CD14-positive monocyte (primary cell): Measurements from ENCODE around the gene PCSK4. TPM values are rescaled to one million over a fixed set of nuclear protein-coding genes. Genes with fewer than 3 reads are reported as not detected.
A peak's percentile ranks its signal among the peaks of the same experiment; 100 is the strongest.

Experiments
- DNase-seq, 3 donors: peaks; one replicate each; pipeline ENCODE4 v3.0.0-alpha.2; 2011 to 2022
- H2AFZ ChIP-seq: 2 replicates; pipeline ENCODE4 v1.6.0; 2012; ENCODE audit warnings: mild to moderate bottlenecking, low read depth, low read length, inconsistent platforms; ENCODE audit not compliant: insufficient read depth, poor library complexity, severe bottlenecking
- H3K27ac ChIP-seq, 2 donors: 1 replicate in 1 of 2; 2 replicates in 1 of 2; pipeline ENCODE4 v1.5.1; 2012 to 2013; ENCODE audit warnings: low read length in 2 of 2, control low read depth in 1 of 2, inconsistent platforms in 1 of 2, low read depth in 1 of 2, mild to moderate bottlenecking in 1 of 2
- H3K27me3 ChIP-seq, 2 donors: one replicate each; pipeline versions ENCODE4 v1.6.0 to v1.6.1; 2011 to 2013; ENCODE audit warnings: low read length in 2 of 2; ENCODE audit not compliant: control insufficient read depth in 2 of 2, insufficient read depth in 2 of 2
- H3K36me3 ChIP-seq, 2 donors: replicated peaks in 1 of 2; 1 replicate in 1 of 2; 2 replicates in 1 of 2; pipeline versions ENCODE4 v1.5.1 to v1.6.1; 2012 to 2013; ENCODE audit warnings: low read length in 2 of 2, control low read depth in 1 of 2, inconsistent platforms in 1 of 2, mild to moderate bottlenecking in 1 of 2; ENCODE audit not compliant: insufficient read depth in 2 of 2, control insufficient read depth in 1 of 2
- H3K4me1 ChIP-seq, 2 donors: 1 replicate in 1 of 2; 2 replicates in 1 of 2; pipeline versions ENCODE4 v1.5.1 to v1.6.1; 2012 to 2013; ENCODE audit warnings: low read length in 2 of 2, control low read depth in 1 of 2, inconsistent platforms in 1 of 2, mild to moderate bottlenecking in 1 of 2, moderate library complexity in 1 of 2; ENCODE audit not compliant: insufficient read depth in 2 of 2, control insufficient read depth in 1 of 2
- H3K4me2 ChIP-seq: replicated peaks from 2 replicates; pipeline ENCODE3; 2012; ENCODE audit warnings: low read length, moderate library complexity, mild to moderate bottlenecking; ENCODE audit not compliant: poor library complexity, severe bottlenecking; ENCODE audit errors: extremely low read depth
- H3K4me3 ChIP-seq, 3 experiments: fragments of 200-600 bp in 1 of 3; sonication (generic) in 1 of 3; replicated peaks in 1 of 3; 1 replicate in 2 of 3; 2 replicates in 1 of 3; pipeline ENCODE4 v1.5.1; 2011 to 2013; ENCODE audit warnings: low read length in 3 of 3, mild to moderate bottlenecking in 3 of 3, control low read depth in 2 of 3, low read depth in 2 of 3, inconsistent platforms in 1 of 3, moderate library complexity in 1 of 3
- H3K79me2 ChIP-seq: 2 replicates; pipeline ENCODE4 v1.6.0; 2012; ENCODE audit warnings: mild to moderate bottlenecking, control low read depth, inconsistent platforms, low read length, moderate library complexity; ENCODE audit not compliant: insufficient read depth
- H3K9ac ChIP-seq: 2 replicates; pipeline ENCODE4 v1.6.0; 2017; ENCODE audit warnings: low read length, mild to moderate bottlenecking; ENCODE audit not compliant: insufficient read depth, poor library complexity, severe bottlenecking
- H3K9me3 ChIP-seq, 2 donors: replicated peaks in 1 of 2; 1 replicate in 1 of 2; 2 replicates in 1 of 2; pipeline versions ENCODE4 v1.5.1 to v1.6.1; 2012 to 2013; ENCODE audit warnings: low read length in 2 of 2, control low read depth in 1 of 2; ENCODE audit not compliant: control insufficient read depth in 1 of 2, insufficient read depth in 1 of 2
- H4K20me1 ChIP-seq: 2 replicates; pipeline ENCODE4 v1.6.0; 2012; ENCODE audit warnings: mild to moderate bottlenecking, low read length, control low read depth, moderate library complexity; ENCODE audit not compliant: insufficient read depth
- H3K27ac Mint-ChIP-seq, 7 donors: one replicate each; pipeline ENCODE4 v1.8.0; 2020; ENCODE audit warnings: mild to moderate bottlenecking in 7 of 7, mixed read lengths in 7 of 7, moderate library complexity in 6 of 7, inconsistent platforms in 2 of 7
- H3K27me3 Mint-ChIP-seq, 3 donors: one replicate each; pipeline ENCODE4 v1.8.0; 2021 to 2022; ENCODE audit warnings: low read depth in 3 of 3, mild to moderate bottlenecking in 3 of 3, mixed read lengths in 3 of 3, moderate library complexity in 3 of 3, inconsistent platforms in 1 of 3
- H3K36me3 Mint-ChIP-seq, 2 donors: one replicate each; pipeline ENCODE4 v1.8.0; 2020; ENCODE audit warnings: mixed read lengths in 2 of 2, inconsistent platforms in 1 of 2, mild to moderate bottlenecking in 1 of 2
- H3K4me1 Mint-ChIP-seq: one replicate; pipeline ENCODE4 v1.8.0; 2020; ENCODE audit warnings: mild to moderate bottlenecking, mixed read lengths
- H3K4me3 Mint-ChIP-seq, 2 donors: one replicate each; pipeline ENCODE4 v1.8.0; 2020; ENCODE audit warnings: mild to moderate bottlenecking in 2 of 2, mixed read lengths in 2 of 2, moderate library complexity in 1 of 2
- H3K9me3 Mint-ChIP-seq, 7 donors: one replicate each; pipeline ENCODE4 v1.8.0; 2020 to 2022; ENCODE audit warnings: mixed read lengths in 7 of 7, mild to moderate bottlenecking in 6 of 7, moderate library complexity in 6 of 7, inconsistent platforms in 2 of 7
- CTCF ChIP-seq: fragments of 200-600 bp; IDR thresholded peaks from one replicate; pipeline ENCODE4 v1.8.0; 2022; ENCODE audit warnings: antibody characterized with exemption, mild to moderate bottlenecking
- WGBS: methylation state at CpG from one replicate; pipeline ENCODE4 v1.1.5; 2013; ENCODE audit warnings: missing lambda C conversion rate; ENCODE audit not compliant: insufficient coverage; 5-methylcytosine and 5-hydroxymethylcytosine counted together
- intact Hi-C, 2 donors: fragments of 100-400 bp; cut with micrococcal nuclease; formaldehyde crosslinking; loops; one replicate each; pipeline versions ENCODE4 v1.15.0 to v1.15.1; 2023
- polyA plus RNA-seq, 3 donors: library from polyadenylated mRNA; depleted of rRNA in 1 of 3; unstranded in 2 of 3; stranded (reverse) in 1 of 3; fragments of 300-500 nt in 2 of 3; fragments of >200 nt in 1 of 3; fragmentation: Illumina TruSeq in 2 of 3; gene quantifications; 1 replicate in 2 of 3; 2 replicates in 1 of 3; pipeline ENCODE4 v1.2.3, GENCODE V29; 2012 to 2021

Gene PCSK4
- polyA plus RNA-seq, 3 donors = 0.34 to 1.0 TPM; not detected in 1

GRCh38 chr19:1489463-1490310 lies 463 bp downstream of the PCSK4 start:
- TF ChIP-seq CTCF = no peak
- Histone ChIP-seq H2AFZ (peak overlapping the region; percentile 91), H3K27me3 (peaks cover 0 to 21% of the 10 kb centered on the region in 2 donors), H3K27ac (no peak overlapping the region), H3K4me1 (peaks cover 18 to 35% of the 10 kb centered on the region in 2 donors), H3K9me3 (no peaks in the 10 kb centered on the region), H3K4me3 (peak overlapping the region; percentile 34 to 81 (median 54)), H3K36me3 (no peaks in the 10 kb centered on the region), H3K79me2 (no peaks in the 10 kb centered on the region), H4K20me1 (no peaks in the 10 kb centered on the region), H3K4me2 (peak overlapping the region; percentile 94), H3K9ac (peak overlapping the region; percentile 56)
- WGBS = 9% methylated on average over 30 of the region's 37 CpGs
- peaks cover 0 to 6% (median 0%) of the 10 kb centered on the region in 7 donors for H3K9me3 Mint-ChIP-seq
- H3K27ac Mint-ChIP-seq = no peak overlapping the region
- DNase-seq = no peak
- intact Hi-C loops = loop anchor here in 1 of 2 donors (5.0 kb wide), 1 partner anchor 78 kb away; the partner anchor contains the start of gene MEX3D
- peaks cover 8 to 27% (median 24%) of the 10 kb centered on the region in 3 donors for H3K27me3 Mint-ChIP-seq
- peak overlapping the region; percentile 30 to 48 for H3K4me3 Mint-ChIP-seq
- H3K36me3 Mint-ChIP-seq = no peaks in the 10 kb centered on the region
- H3K4me1 Mint-ChIP-seq = peaks cover 20% of the 10 kb centered on the region

GRCh38 chr19:1488282-1488601 lies 1.9 kb downstream of the PCSK4 start:
- Histone ChIP-seq H3K9me3 (no peaks in the 10 kb centered on the region), H3K9ac (no peak overlapping the region), H3K27me3 (peaks cover 0 to 19% of the 10 kb centered on the region in 2 donors), H3K4me3 (no peak overlapping the region), H3K79me2 (no peaks in the 10 kb centered on the region), H2AFZ (no peak overlapping the region), H3K4me1 (peaks cover 18 to 35% of the 10 kb centered on the region in 2 donors), H3K36me3 (no peaks in the 10 kb centered on the region), H3K27ac (no peak overlapping the region), H4K20me1 (no peaks in the 10 kb centered on the region), H3K4me2 (no peak overlapping the region)
- Mint-ChIP-seq H3K9me3 (peaks cover 0 to 6% (median 0%) of the 10 kb centered on the region in 7 donors), H3K4me1 (peaks cover 20% of the 10 kb centered on the region), H3K36me3 (no peaks in the 10 kb centered on the region), H3K27me3 (peaks cover 6 to 19% (median 19%) of the 10 kb centered on the region in 3 donors), H3K4me3 (no peak overlapping the region), H3K27ac (peak overlapping the region in 1 of 7 donors; percentile 18)
- DNase-seq = no peak
- 67% methylated on average over 4 of the region's 11 CpGs for WGBS
- no peak for TF ChIP-seq CTCF
- intact Hi-C loops = no loop called here
